HCT116 (cell line): ENCODE results near the gene PGBD5.

ENCODE experiments used
- CBX3 ChIP-seq: IDR thresholded peaks from 2 replicates; pipeline ENCODE4 v1.6.1; 2012; ENCODE audit warnings: low read depth
- EGR1 ChIP-seq: IDR thresholded peaks from 2 replicates; pipeline ENCODE4 v1.6.1; 2012; ENCODE audit warnings: low read depth
- POLR2A ChIP-seq: IDR thresholded peaks from 2 replicates; pipeline ENCODE4 v1.7.0; 2011; ENCODE audit warnings: borderline replicate concordance; ENCODE audit not compliant: insufficient read depth, insufficient read length; ENCODE audit errors: extremely low read depth
- RAD21 ChIP-seq: IDR thresholded peaks from 2 replicates; pipeline ENCODE4 v1.6.1; 2012; ENCODE audit warnings: low read depth, mild to moderate bottlenecking
- SP1 ChIP-seq: IDR thresholded peaks from 2 replicates; pipeline ENCODE4 v1.6.1; 2012; ENCODE audit warnings: low read depth
- ZNF274 ChIP-seq: fragments of 200-500 bp; sonication (Bioruptor generic); IDR thresholded peaks from 2 replicates; pipeline ENCODE4 v1.6.1; 2014; ENCODE audit warnings: mild to moderate bottlenecking, low read depth, low read length, inconsistent platforms
- TF ChIP-seq, protein P1 (sequence below), 3 experiments: fragments of 200-600 bp in 1 of 3; sonication (generic) in 1 of 3; IDR thresholded peaks in 2 of 3; conservative IDR thresholded peaks in 1 of 3; 2 replicates each; pipeline ENCODE4 v1.5.1; 2012 to 2017; ENCODE audit warnings: low read depth in 2 of 3, low read length in 2 of 3, antibody characterized with exemption in 1 of 3, borderline replicate concordance in 1 of 3, control low read depth in 1 of 3, mild to moderate bottlenecking in 1 of 3, mixed read lengths in 1 of 3, mixed run types in 1 of 3, moderate library complexity in 1 of 3; ENCODE audit not compliant: insufficient read depth in 1 of 3

DNA sequence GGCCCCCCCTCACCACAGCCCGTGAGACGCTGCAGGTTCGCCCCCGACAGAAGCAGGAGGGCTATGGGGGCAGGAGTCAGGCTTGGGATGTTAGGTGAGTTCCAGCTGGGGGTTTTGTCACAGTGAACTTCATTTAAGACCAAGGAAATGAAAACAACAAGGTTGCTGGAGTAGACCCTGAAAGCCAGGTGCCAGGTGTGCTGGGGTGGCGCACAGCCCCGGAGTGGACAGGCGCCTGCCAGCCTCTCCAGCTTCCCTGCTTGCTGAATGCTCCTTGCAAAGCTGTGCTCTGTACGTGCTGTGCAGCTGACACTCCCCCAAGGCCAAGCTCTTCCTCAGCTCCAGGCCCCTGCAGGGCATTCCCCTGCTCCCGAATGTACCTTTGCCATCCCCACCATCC lies 102.4 kb downstream of the PGBD5 start:
- TF ChIP-seq CBX3 = no peak
- TF ChIP-seq RAD21 = no peak
- no peak for TF ChIP-seq POLR2A
- TF ChIP-seq EGR1 = no peak
- TF ChIP-seq, protein P1, sequence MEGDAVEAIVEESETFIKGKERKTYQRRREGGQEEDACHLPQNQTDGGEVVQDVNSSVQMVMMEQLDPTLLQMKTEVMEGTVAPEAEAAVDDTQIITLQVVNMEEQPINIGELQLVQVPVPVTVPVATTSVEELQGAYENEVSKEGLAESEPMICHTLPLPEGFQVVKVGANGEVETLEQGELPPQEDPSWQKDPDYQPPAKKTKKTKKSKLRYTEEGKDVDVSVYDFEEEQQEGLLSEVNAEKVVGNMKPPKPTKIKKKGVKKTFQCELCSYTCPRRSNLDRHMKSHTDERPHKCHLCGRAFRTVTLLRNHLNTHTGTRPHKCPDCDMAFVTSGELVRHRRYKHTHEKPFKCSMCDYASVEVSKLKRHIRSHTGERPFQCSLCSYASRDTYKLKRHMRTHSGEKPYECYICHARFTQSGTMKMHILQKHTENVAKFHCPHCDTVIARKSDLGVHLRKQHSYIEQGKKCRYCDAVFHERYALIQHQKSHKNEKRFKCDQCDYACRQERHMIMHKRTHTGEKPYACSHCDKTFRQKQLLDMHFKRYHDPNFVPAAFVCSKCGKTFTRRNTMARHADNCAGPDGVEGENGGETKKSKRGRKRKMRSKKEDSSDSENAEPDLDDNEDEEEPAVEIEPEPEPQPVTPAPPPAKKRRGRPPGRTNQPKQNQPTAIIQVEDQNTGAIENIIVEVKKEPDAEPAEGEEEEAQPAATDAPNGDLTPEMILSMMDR (IDR thresholded peaks at IDR 0.05 in 2 of 3, conservative IDR thresholded peaks at IDR 0.05 in 1 of 3; ENCODE audit: borderline replicate concordance in 1 of 3, insufficient read depth in 1 of 3, low read depth in 2 of 3, low read length in 2 of 3) = no peak
- no peak for TF ChIP-seq SP1
- TF ChIP-seq ZNF274 = no peak
